HCT116 (cell line): ENCODE results near the gene ASAP3.

Experiments
- ATF3 ChIP-seq: IDR thresholded peaks from 2 replicates; pipeline ENCODE4 v1.6.1; 2012
- CTCF ChIP-seq, 3 experiments: fragments of 200-600 bp in 1 of 3; sonication (generic) in 1 of 3; IDR thresholded peaks in 2 of 3; conservative IDR thresholded peaks in 1 of 3; 2 replicates each; pipeline ENCODE4 v1.5.1; 2012 to 2017; ENCODE audit warnings: low read depth in 2 of 3, low read length in 2 of 3, antibody characterized with exemption in 1 of 3, borderline replicate concordance in 1 of 3, control low read depth in 1 of 3, mild to moderate bottlenecking in 1 of 3, mixed read lengths in 1 of 3, mixed run types in 1 of 3, moderate library complexity in 1 of 3; ENCODE audit not compliant: insufficient read depth in 1 of 3
- EZH2 ChIP-seq: fragments of 200-600 bp; sonication (generic); IDR thresholded peaks from 2 replicates; pipeline ENCODE4 v1.6.1; 2017; ENCODE audit warnings: antibody characterized with exemption, mixed run types
- EZH2phosphoT487 ChIP-seq: fragments of 200-600 bp; IDR thresholded peaks from 2 replicates; pipeline ENCODE4 v1.6.1; 2018; ENCODE audit warnings: antibody characterized with exemption, borderline replicate concordance

- no peak for TF ChIP-seq CTCF (IDR thresholded peaks at IDR 0.05 in 2 of 3, conservative IDR thresholded peaks at IDR 0.05 in 1 of 3; ENCODE audit: borderline replicate concordance in 1 of 3, insufficient read depth in 1 of 3, low read depth in 2 of 3, low read length in 2 of 3)
- no peak for TF ChIP-seq EZH2phosphoT487
- no peak for TF ChIP-seq EZH2
- no peak for TF ChIP-seq ATF3
These were observed 49.7 kb downstream of the ASAP3 start for GRCh38 chr1:23434260-23434775.
